ENCODE results near the gene RTN1.

DNA sequence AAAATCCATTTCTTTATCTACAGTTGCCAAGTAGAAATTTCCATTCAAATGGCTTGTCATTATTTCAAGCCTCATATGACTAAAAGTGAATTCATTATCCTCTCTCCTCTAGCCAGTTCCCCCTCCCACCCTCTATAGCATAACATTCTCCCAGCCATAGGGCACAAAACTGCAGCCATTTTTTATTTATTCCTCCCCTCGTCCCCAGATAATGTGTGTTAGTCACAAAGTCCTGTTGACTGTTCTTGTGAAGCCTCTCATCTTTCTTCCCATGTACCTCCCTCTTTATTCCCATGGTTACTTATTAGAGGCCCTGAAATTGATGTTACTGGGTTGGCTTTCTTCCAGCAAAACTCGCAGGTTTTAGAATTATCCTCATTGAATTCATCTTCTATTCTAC, 13.2 kb downstream of the RTN1 start:
- TF ChIP-seq EZH2phosphoT487 (IDR thresholded peaks at IDR 0.05; ENCODE audit: insufficient read depth, low read depth) (no peak), EZH2 (IDR thresholded peaks at IDR 0.05; ENCODE audit: insufficient read depth, poor library complexity, severe bottlenecking) (no peak)

All from GM23248 (cell line).